Measurements from ENCODE around the gene SETD2.

Gene SETD2

DNA sequence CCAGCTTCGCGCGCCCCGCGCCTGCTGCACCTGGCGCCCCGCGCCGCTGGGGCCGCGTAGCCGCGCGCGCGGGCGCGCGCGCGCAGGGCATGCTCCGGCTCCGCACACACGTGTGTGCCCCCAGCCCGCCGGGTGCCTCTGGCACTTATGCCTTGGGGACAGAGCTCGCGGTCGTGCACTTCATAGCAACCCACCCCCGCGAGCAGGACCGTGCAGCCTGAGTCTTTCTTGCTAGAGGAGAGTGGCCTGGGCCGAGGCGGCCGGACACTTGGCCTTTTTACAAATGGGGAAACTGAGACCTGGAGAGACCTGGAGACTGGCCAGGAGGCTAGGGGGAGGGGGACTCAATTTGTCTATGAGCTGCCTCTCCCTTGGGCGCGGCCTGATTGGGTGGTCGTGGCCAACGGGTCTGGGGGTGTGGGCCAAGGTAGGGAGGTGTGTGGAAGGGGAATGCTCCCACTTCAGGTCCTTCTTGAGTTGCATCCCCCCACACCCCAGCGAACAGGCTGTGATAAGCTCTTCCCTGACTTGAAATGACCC is 183.9 kb downstream of the SETD2 start:
- Mint-ChIP-seq H3K4me3 (peak overlapping the region; percentile 86 to 88), H3K36me3 (ENCODE audit: insufficient read depth) (peaks cover 29% of the 10 kb centered on the region), H3K9me3 (no peaks in the 10 kb centered on the region), H3K27ac (peak overlapping the region; percentile 90), H3K27me3 (no peaks in the 10 kb centered on the region), H3K4me1 (ENCODE audit: low read depth in 2 of 2) (peaks cover 47 to 52% of the 10 kb centered on the region in 2 donors)
- ATAC-seq (replicated peaks) (peak; percentile 17), DNase-seq (no peak)

DNA sequence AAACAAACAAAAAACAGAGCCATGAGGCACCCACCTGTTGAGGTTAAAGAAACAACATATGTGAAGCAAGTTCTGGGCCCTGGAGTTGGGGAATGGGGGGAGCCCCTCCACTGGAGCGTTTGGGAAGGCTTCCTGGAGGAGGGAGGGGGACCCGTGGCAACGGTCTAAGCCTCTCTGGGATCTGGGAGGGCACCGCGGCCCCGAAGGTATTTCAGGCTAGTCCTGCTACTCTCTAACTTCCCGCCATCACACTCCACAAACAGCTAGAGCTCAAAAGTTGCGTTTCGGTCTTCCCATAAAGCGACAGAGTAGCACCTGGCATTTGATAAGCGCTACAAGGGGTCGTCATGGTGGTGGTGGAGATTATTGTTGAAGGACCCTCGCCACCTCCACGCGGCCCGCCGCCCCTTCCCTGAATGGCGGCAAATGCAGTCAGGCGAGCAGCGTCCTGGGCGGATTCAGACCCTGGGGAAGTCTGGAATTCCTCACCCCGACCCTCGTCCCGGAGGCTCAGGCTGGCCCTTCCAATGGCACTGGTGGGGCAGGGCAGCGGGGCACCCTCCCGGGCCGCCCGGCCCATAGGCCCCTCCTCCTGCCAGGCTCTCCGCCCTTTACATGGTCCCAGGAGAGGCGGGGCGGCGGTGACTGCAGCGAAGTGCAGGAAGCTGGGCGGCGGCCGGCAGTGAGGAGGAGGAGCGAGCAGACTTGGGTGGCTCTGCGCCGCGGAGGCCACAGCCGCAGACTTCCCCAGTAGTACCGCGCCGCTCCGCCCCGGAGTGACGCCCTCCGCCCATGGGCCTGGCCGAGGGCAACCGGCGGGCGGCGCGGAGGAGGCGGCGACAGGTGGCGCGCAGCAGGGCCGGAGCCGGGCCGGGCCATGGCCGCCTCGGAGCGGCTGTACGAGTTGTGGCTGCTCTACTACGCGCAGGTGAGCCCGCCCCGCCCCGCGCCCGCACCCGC is 184.6 kb downstream of the SETD2 start, which contains the start of gene NBEAL2:
Gene NBEAL2, plus strand, starts transcription at position 682 of the 960 bp plus-strand sequence. Its CDS starts 196 bp downstream, at position 878.
- Mint-ChIP-seq H3K9me3 (no peaks in the 10 kb centered on the region), H3K27me3 (no peaks in the 10 kb centered on the region), H3K4me3 (peak within 1 kb of the TSS; percentile 86 to 88), H3K27ac (peak within 1 kb of the TSS; percentile 90), H3K4me1 (ENCODE audit: low read depth in 2 of 2) (peaks cover 47 to 52% of the 10 kb centered on the region in 2 donors), H3K36me3 (ENCODE audit: insufficient read depth) (peaks cover 31% of the 10 kb centered on the region)
- ATAC-seq (replicated peaks) (peak; percentile 77), DNase-seq (peak; percentile 91 to 96 (median 95))

DNA sequence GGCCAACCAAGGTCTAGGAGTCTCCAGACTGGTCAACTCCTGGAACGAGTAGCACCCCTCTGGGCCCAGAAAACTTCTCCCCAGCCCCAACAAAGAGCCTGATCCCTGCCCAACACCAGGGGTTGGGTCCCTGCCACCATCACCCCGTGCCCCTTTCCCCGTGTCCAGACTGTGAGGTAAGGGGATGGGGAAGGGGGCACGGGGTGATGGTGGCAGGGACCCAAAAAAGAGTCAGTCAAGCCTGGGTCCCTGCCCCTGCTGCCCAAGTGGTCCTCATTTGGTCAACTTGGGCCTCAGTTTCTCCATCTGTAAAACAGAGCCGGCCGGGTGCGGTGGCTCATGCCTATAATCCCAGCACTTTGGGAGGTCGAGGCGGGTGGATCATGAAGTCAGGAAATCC is 185.5 kb downstream of the SETD2 start:
- Mint-ChIP-seq H3K4me1 (ENCODE audit: low read depth in 2 of 2) (peaks cover 50 to 58% of the 10 kb centered on the region in 2 donors), H3K4me3 (peak overlapping the region; percentile 91 to 97), H3K27me3 (no peaks in the 10 kb centered on the region), H3K36me3 (ENCODE audit: insufficient read depth) (peaks cover 37% of the 10 kb centered on the region), H3K9me3 (no peaks in the 10 kb centered on the region), H3K27ac (peak overlapping the region in 1 of 2 donors; percentile 90)
- no peak for DNase-seq
- ATAC-seq (replicated peaks): no peak

DNA sequence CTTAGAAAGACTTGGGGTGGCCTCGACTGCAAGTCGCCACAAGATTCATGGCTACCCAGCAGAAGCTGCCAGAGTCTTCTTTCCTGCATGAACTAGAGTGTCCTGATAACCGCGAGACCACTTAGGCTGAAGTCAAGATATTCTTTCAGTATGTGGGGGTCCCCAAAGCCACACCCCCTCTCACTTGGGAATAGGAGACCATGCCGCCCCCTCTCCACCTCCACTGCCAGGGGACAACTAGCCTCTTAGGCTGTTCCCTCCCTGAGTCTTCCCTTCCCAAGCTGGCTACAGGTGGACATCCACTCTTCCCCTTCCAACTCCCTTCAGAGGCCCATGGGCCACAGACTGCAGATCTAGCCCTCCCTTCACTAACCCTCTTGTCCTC is 186.1 kb downstream of the SETD2 start:
- Mint-ChIP-seq H3K4me1 (ENCODE audit: low read depth in 2 of 2) (peaks cover 51 to 58% of the 10 kb centered on the region in 2 donors), H3K4me3 (peak overlapping the region; percentile 91 to 97), H3K9me3 (no peaks in the 10 kb centered on the region), H3K27me3 (no peaks in the 10 kb centered on the region), H3K27ac (peak overlapping the region; percentile 72), H3K36me3 (ENCODE audit: insufficient read depth) (peaks cover 40% of the 10 kb centered on the region)
- DNase-seq (no peak), ATAC-seq (replicated peaks) (no peak)

DNA sequence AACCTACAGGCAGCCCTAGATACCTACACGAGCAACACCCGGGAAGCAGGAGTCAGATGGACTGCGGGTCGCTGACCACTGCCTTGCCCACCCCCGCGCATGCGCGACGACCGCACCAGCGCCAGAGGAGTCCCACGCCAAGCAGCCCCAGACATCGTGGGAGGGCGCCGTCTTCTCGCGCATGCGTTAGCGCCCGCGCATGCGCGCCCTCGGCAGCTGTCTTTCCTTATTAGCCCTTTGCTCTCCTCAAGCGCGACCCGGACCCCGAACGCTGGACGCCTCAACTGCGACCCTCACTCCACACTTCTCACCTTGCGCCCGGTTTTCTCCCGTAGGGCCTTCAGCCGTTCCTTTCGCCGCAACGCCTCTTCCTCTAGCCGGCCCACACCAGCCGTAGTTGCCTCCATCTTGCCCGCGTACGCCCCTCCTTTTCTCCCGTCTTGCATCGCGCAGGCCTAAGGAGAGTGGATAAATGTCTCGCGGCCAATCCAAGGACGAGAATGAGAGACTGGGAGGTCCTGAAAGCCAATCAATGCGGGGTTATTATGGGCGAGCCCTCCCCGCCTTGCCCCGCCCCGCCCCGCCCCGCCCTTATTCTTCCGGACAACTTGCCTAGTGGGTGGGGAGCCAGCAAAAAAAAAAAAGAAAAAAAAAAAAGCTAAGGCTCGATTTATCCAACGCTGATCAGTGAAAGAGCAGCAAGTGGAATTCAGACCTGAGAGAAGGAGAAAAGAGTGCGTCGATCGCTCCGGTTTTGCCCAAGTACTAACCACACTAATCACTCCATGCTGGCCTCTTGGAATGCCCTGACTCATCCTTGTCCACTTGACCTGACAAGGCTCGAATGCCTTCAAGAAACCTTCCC is 187.4 kb downstream of the SETD2 start, which contains the start of gene CCDC12:
Gene CCDC12, minus strand, starts transcription at position 420 of the 865 bp plus-strand sequence. Its CDS starts 13 bp downstream, at position 407.
- Mint-ChIP-seq H3K9me3 (no peaks in the 10 kb centered on the region), H3K27me3 (no peaks in the 10 kb centered on the region), H3K36me3 (ENCODE audit: insufficient read depth) (peaks cover 50% of the 10 kb centered on the region), H3K27ac (peak within 1 kb of the TSS; percentile 95), H3K4me3 (peak within 1 kb of the TSS; percentile 91 to 97), H3K4me1 (ENCODE audit: low read depth in 2 of 2) (peaks cover 52 to 61% of the 10 kb centered on the region in 2 donors)
- peak; percentile 88 to 92 (median 91) for DNase-seq
- peak; percentile 73 for ATAC-seq (replicated peaks)

DNA sequence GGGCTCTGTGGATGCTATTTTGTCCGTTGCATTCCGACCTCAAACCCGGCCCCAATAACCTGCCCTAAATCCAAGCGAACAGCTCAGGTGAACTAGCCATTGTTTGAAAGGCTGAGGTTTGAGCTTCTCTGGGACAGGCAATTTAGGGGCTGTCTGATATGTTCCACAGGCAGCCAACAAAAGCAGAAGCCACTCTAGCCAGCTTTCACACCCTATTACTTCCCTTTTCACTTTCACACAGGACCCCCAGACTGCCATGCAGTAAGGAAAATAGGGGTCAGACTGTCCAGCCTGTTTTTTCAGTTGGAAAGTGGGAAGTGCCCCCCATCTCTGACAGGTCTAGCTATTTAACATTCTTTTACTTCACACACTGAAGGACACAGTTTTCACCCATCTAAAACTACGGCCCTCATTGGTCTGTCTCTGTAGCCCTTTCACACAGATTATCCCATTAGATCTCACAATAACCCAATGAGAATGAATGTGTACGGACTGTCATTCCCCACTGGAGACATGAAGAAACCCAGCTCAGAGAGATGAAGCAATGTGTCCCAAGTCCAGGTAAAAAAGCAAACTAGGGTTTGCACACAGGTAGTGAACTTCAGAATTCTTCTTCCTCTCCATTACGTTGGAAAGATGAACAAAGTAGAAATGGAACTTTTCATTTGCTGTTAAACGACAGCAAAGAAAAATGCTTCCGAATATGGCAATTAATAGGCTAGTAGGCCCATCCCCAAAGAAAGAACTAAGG is 189.3 kb downstream of the SETD2 start:
- Mint-ChIP-seq H3K4me1 (ENCODE audit: low read depth in 2 of 2) (peaks cover 61 to 69% of the 10 kb centered on the region in 2 donors), H3K4me3 (peak overlapping the region; percentile 91 to 97), H3K36me3 (ENCODE audit: insufficient read depth) (peaks cover 51% of the 10 kb centered on the region), H3K27ac (peak overlapping the region; percentile 95), H3K27me3 (no peaks in the 10 kb centered on the region), H3K9me3 (no peaks in the 10 kb centered on the region)
- ATAC-seq (replicated peaks) (no peak), DNase-seq (no peak)

DNA sequence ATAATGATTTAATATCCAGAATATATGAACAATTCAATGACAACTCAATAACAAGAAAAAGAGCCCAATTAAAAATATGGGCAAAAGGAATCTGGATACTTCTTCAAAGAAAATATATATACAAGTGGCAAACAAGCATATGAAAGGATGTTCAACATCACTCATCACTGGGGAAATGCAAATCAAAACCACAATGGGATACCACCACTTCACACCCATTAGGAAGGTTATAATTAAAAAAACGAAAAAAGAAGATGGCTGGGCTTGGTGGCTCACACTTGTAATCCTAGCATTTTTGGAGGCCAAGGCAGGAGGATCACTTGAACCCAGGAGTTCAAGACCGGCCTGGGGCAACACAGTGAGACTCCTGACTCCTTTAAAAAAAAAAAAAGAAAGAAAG is 191.5 kb downstream of the SETD2 start:
- DNase-seq: no peak
- peaks cover 51% of the 10 kb centered on the region for H3K36me3 Mint-ChIP-seq (ENCODE audit: insufficient read depth)

DNA sequence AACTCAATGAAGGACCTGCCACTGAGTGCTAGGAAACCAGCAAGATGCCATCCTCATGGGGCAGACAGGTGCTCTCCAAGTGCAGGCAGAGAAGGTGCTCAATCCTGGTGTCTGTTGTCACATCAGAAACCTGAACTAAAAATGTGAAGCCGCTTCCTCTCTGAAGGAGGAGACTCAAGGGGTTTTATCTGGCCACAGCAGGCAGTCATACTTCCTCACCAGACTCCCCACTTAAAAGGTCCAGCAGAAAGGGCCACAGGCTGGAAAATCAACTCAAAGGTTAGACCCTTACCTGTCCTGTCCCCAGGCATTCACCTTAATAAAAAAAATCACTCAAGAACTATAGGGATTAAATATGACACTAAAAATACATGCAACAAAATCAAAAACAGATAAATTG is 192.2 kb downstream of the SETD2 start:
- ATAC-seq (replicated peaks): no peak
- Mint-ChIP-seq H3K27me3 (no peaks in the 10 kb centered on the region), H3K4me1 (ENCODE audit: low read depth in 2 of 2) (peaks cover 75 to 79% of the 10 kb centered on the region in 2 donors), H3K27ac (peak overlapping the region; percentile 91 to 93), H3K36me3 (ENCODE audit: insufficient read depth) (peaks cover 54% of the 10 kb centered on the region), H3K9me3 (no peaks in the 10 kb centered on the region), H3K4me3 (peak overlapping the region; percentile 75 to 81)
- no peak for DNase-seq

More for the DNA sequence above, 191.5 kb downstream of the SETD2 start:
- peak overlapping the region; percentile 75 to 81 for H3K4me3 Mint-ChIP-seq
- peak overlapping the region; percentile 91 to 93 for H3K27ac Mint-ChIP-seq
- ATAC-seq (replicated peaks): no peak
- no peaks in the 10 kb centered on the region for H3K9me3 Mint-ChIP-seq
- peaks cover 70 to 77% of the 10 kb centered on the region in 2 donors for H3K4me1 Mint-ChIP-seq (ENCODE audit: low read depth in 2 of 2)
- H3K27me3 Mint-ChIP-seq: no peaks in the 10 kb centered on the region

DNA sequence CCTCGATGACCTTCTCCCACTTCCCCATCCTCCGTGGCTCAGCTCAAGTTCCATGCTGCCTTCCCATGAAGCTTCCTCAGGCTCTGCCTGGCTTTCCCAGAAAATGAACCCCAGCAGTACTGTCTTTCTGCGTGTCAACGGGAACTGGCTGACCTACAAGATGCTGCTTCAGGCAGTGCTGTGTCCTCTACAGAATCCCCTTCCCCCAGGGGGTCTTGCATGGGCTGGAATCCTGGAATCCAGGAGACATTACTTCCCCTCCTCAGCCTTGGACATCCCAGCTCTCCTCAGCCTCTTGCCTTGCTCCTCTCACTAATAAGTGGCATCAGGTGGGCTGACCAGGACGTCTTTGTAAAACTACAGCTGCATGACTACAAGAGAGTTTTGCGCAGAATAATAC is 192.8 kb downstream of the SETD2 start:
- Mint-ChIP-seq H3K4me1 (ENCODE audit: low read depth in 2 of 2) (peaks cover 80% of the 10 kb centered on the region in 2 donors), H3K4me3 (peak overlapping the region; percentile 75 to 81), H3K27me3 (no peaks in the 10 kb centered on the region), H3K27ac (peak overlapping the region; percentile 91 to 93), H3K9me3 (no peaks in the 10 kb centered on the region), H3K36me3 (ENCODE audit: insufficient read depth) (peaks cover 50% of the 10 kb centered on the region)
- ATAC-seq (replicated peaks): no peak
- DNase-seq: no peak

DNA sequence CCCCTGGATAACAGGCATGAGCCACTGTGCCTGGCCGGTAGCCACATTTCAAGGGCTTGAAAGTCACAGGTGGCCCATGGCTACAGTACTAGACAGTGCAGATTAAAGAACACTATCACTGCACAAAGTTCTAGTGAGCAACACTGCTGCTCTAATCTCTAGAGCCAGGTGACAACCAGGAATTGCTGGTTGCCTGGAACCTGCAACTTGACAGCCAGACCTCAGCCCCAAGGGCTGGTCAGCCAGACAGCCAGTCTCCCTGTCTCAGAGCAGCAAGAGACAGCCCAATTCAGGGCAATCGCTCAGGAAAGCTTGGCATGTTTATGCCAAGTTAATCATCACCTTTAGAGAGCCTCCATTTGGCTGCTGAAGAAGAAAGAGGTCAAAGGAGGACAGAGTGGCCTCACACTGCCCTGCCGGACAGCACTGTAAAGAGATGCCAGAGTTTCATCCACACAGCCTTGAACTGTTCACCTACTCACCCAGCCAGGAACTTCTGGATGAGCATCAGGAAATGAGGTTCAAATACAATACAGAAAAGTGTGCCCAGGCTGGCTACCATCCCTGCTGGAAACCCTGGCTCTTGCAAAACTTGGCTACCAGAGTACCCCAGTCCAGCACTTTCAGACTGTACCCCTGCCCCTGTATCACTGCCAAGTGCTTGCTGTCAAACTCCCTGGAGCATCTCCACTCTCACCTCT is 193.4 kb downstream of the SETD2 start:
- peaks cover 86% of the 10 kb centered on the region in 2 donors for H3K4me1 Mint-ChIP-seq (ENCODE audit: low read depth in 2 of 2)
- no peaks in the 10 kb centered on the region for H3K27me3 Mint-ChIP-seq
- DNase-seq (no peak), ATAC-seq (replicated peaks) (no peak)
- peaks cover 47% of the 10 kb centered on the region for H3K36me3 Mint-ChIP-seq (ENCODE audit: insufficient read depth)
- no peaks in the 10 kb centered on the region for H3K9me3 Mint-ChIP-seq
- H3K27ac Mint-ChIP-seq: peak overlapping the region; percentile 91 to 93
- H3K4me3 Mint-ChIP-seq: peak overlapping the region; percentile 37 to 75

DNA sequence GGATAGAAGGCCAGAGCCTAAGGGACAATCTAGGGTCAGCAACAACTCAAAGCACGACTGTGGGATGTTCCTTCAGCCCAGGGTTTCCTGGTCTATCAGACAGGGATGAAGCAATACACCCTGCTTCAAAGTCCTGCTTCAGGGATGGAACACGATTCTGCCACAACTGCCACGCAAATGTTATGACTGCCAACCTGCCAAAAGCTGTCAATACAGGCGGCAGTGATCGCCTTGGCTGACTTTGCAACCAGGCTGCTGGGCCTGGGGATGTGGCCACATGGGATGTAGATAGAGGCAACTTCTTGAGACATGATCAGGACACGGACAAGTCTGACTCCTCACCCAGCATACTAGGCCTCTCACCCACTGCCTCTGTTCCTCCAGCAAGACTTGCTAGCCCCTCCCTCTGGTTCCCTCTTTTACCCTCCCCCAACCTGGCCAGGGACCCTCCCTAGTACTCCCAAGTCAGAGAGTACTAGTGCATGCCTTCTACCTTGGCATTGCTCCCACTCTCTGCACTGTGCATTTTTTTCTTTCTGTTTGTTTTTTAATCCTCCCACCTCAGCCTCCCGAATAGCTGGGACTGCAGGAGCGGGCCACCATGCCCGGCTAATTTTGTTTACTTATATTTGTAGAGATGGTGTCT is 195.0 kb downstream of the SETD2 start:
- ATAC-seq (replicated peaks) (no peak), DNase-seq (no peak)
- Mint-ChIP-seq H3K27ac (peak overlapping the region in 1 of 2 donors; percentile 75), H3K27me3 (no peaks in the 10 kb centered on the region), H3K4me1 (ENCODE audit: low read depth in 2 of 2) (peaks cover 78 to 80% of the 10 kb centered on the region in 2 donors), H3K4me3 (peak overlapping the region in 1 of 2 donors; percentile 10), H3K36me3 (ENCODE audit: insufficient read depth) (peaks cover 32% of the 10 kb centered on the region), H3K9me3 (no peaks in the 10 kb centered on the region)

Data from effector memory CD8-positive, alpha-beta T cell (primary cell).